Limb (tissue), 2 donors: ENCODE measurements around the gene KRT81.
A peak's percentile ranks its signal among the peaks of the same experiment; 100 is the strongest.
"Not testable (repeated sequence)": the region's sequence is repeated elsewhere in the genome, so short reads cannot be mapped to it uniquely, and the experiment has no call there.

Experiments
- DNase-seq, 2 donors: peaks; one replicate each; pipeline ENCODE4 v3.0.0-alpha.2; 2016; ENCODE audit errors: extremely low spot score in 2 of 2

Gene KRT81

GRCh38 chr12:52296572-52297215 is 5.4 kb upstream of the KRT81 start:
- no peak for DNase-seq

- no peak for DNase-seq
Measured at GRCh38 chr12:52295663-52296062, 4.3 kb upstream of the KRT81 start.

- no peak for DNase-seq
Measured at GRCh38 chr12:52294803-52295202, 3.5 kb upstream of the KRT81 start.

GRCh38 chr12:52293926-52294325 is 2.6 kb upstream of the KRT81 start:
- no peak for DNase-seq

- DNase-seq = not testable (repeated sequence)
Measured at GRCh38 chr12:52290483-52291134, 725 bp downstream of the KRT81 start.

GRCh38 chr12:52287816-52288805 is 3.2 kb downstream of the KRT81 start:
- DNase-seq = not testable (repeated sequence)

- DNase-seq = not testable (repeated sequence)
Measured at GRCh38 chr12:52286857-52287785, 4.2 kb downstream of the KRT81 start.

GRCh38 chr12:52285851-52286530 is 5.3 kb downstream of the KRT81 start:
- no peak for DNase-seq

- DNase-seq = no peak
Measured at GRCh38 chr12:52285172-52285745, 6.1 kb downstream of the KRT81 start.

- DNase-seq = no peak
Measured at GRCh38 chr12:52284562-52285171, 6.7 kb downstream of the KRT81 start.

- DNase-seq = no peak
Measured at GRCh38 chr12:52280796-52281560, 10.4 kb downstream of the KRT81 start.

- DNase-seq = no peak
Measured at GRCh38 chr12:52280319-52280795, 11.0 kb downstream of the KRT81 start.

- no peak for DNase-seq
Measured at GRCh38 chr12:52279422-52280318, 11.7 kb downstream of the KRT81 start.

GRCh38 chr12:52278575-52279421 is 12.5 kb downstream of the KRT81 start:
- peak; percentile 60 to 91 for DNase-seq

GRCh38 chr12:52277486-52278245 is 13.7 kb downstream of the KRT81 start:
- peak; percentile 10 to 22 for DNase-seq

GRCh38 chr12:52275686-52276085 is 15.6 kb downstream of the KRT81 start:
- DNase-seq = no peak
